GM12801 (cell line): Measurements from ENCODE around the gene MAP4K5.

Experiments used
- CTCF ChIP-seq: IDR thresholded peaks from one replicate; pipeline ENCODE4 v1.5.1; 2011; ENCODE audit warnings: control low read depth; ENCODE audit not compliant: insufficient read length; ENCODE audit errors: extremely low read depth

MAP4K5 gene

GRCh38 chr14:50471838-50472465 is 60.4 kb downstream of the MAP4K5 start:
- no peak for TF ChIP-seq CTCF

- TF ChIP-seq CTCF = no peak
These were observed 62.4 kb downstream of the MAP4K5 start for GRCh38 chr14:50469982-50470381.

GRCh38 chr14:50462111-50462510 is 70.3 kb downstream of the MAP4K5 start:
- TF ChIP-seq CTCF = no peak

- TF ChIP-seq CTCF = no peak
These were observed 78.5 kb downstream of the MAP4K5 start for GRCh38 chr14:50453869-50454268.

GRCh38 chr14:50452979-50453705 is 79.2 kb downstream of the MAP4K5 start:
- TF ChIP-seq CTCF = no peak

GRCh38 chr14:50452296-50452695 is 80.1 kb downstream of the MAP4K5 start:
- no peak for TF ChIP-seq CTCF

GRCh38 chr14:50451854-50452253 is 80.5 kb downstream of the MAP4K5 start:
- TF ChIP-seq CTCF = no peak
